ENCODE results near the gene ALK.

ALK gene

GRCh38 chr2:29706171-29706720 is 215.1 kb downstream of the ALK start:
- H3K4me3 ChIP-seq (ENCODE audit: low read depth in 1 of 2, low read length in 1 of 2), result no peak overlapping the region
- H3K9me3 ChIP-seq, result no peaks in the 10 kb centered on the region
- no peaks in the 10 kb centered on the region for H3K4me1 ChIP-seq (ENCODE audit: control insufficient read depth in 1 of 2, insufficient read depth in 1 of 2, low read depth in 1 of 2, low read length in 1 of 2)
- no peaks in the 10 kb centered on the region for H3K27me3 ChIP-seq
- H3K36me3 ChIP-seq, result no peaks in the 10 kb centered on the region
- no peak overlapping the region for H3K27ac ChIP-seq
- no peak for TF ChIP-seq CTCF (IDR thresholded peaks at IDR 0.05)

GRCh38 chr2:29705616-29706015 is 215.8 kb downstream of the ALK start:
- Histone ChIP-seq H3K36me3 (no peaks in the 10 kb centered on the region), H3K4me1 (ENCODE audit: control insufficient read depth in 1 of 2, insufficient read depth in 1 of 2, low read depth in 1 of 2, low read length in 1 of 2) (no peaks in the 10 kb centered on the region), H3K27me3 (no peaks in the 10 kb centered on the region), H3K4me3 (ENCODE audit: low read depth in 1 of 2, low read length in 1 of 2) (no peak overlapping the region), H3K27ac (no peak overlapping the region), H3K9me3 (no peaks in the 10 kb centered on the region)
- no peak for TF ChIP-seq CTCF (IDR thresholded peaks at IDR 0.05)

DNA sequence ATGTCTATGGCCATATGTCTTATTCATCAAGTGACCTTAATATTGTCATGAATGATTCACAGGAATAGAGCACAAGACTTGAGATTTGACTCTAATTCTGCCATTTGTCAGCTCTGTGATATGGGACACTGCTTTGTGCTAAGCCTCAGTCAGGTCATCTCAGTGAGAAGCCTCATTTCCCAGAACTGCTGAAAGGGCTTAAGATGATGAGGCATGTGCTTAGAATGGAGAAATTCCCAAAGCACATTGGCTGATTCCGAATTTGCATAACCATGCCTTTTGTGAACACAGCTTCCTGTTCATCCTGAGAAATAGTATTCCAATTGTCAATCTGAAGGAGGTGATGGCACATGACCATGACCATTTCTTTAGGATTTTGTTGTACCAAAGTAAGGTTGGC is 218.1 kb downstream of the ALK start:
- no peak for TF ChIP-seq CTCF (IDR thresholded peaks at IDR 0.05)

DNA sequence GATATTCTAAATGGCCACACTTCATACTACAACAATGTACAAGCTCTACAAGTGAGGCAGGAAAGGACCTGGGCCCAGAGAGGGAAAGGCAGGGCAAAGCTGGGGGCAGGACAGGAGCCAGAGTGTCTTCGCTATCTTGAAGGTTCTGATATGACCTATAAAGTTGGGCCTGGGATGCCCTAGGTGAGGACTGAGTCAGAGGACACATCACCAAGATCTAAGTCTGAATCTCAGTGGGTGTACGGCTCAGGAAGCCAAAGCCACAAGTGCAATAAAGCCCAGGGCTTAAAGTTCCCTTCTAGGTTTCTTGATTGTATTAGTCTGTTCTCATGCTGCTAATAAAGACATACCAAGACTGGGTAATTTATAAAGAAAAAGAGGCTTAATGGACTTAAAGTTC is 219.1 kb downstream of the ALK start:
- no peak overlapping the region for H3K4me3 ChIP-seq (ENCODE audit: low read depth in 1 of 2, low read length in 1 of 2)
- no peaks in the 10 kb centered on the region for H3K4me1 ChIP-seq (ENCODE audit: control insufficient read depth in 1 of 2, insufficient read depth in 1 of 2, low read depth in 1 of 2, low read length in 1 of 2)
- H3K36me3 ChIP-seq, result no peaks in the 10 kb centered on the region
- H3K27me3 ChIP-seq, result no peaks in the 10 kb centered on the region
- no peak overlapping the region for H3K27ac ChIP-seq
- TF ChIP-seq CTCF (IDR thresholded peaks at IDR 0.05), result no peak
- H3K9me3 ChIP-seq, result no peaks in the 10 kb centered on the region

More for the DNA sequence above, 218.1 kb downstream of the ALK start:
- Histone ChIP-seq H3K27me3 (no peaks in the 10 kb centered on the region), H3K4me1 (ENCODE audit: control insufficient read depth in 1 of 2, insufficient read depth in 1 of 2, low read depth in 1 of 2, low read length in 1 of 2) (no peaks in the 10 kb centered on the region), H3K36me3 (no peaks in the 10 kb centered on the region), H3K27ac (no peak overlapping the region), H3K9me3 (no peaks in the 10 kb centered on the region), H3K4me3 (ENCODE audit: low read depth in 1 of 2, low read length in 1 of 2) (no peak overlapping the region)

DNA sequence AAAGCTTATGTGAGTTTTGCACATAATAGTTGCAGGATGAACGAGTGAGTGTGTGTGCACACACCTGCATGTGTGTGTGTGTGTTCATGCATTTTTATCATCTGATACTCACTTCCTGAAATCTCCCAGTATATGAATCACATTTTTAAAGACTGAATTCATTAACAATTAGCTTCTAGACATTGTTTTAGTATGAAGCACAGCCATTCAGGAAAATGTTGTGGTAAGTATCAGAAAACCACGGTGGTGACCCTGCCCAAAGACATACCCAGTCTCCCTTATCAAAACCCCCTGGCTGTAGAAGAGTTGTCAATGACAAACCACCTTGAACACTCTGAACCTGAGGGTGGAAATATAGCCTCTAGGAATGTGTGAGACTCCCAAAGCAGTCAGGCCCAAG is 220.8 kb downstream of the ALK start:
- no peak for TF ChIP-seq CTCF (IDR thresholded peaks at IDR 0.05)
- Histone ChIP-seq H3K27me3 (no peaks in the 10 kb centered on the region), H3K4me3 (ENCODE audit: low read depth in 1 of 2, low read length in 1 of 2) (no peak overlapping the region), H3K36me3 (no peaks in the 10 kb centered on the region), H3K9me3 (no peaks in the 10 kb centered on the region), H3K4me1 (ENCODE audit: control insufficient read depth in 1 of 2, insufficient read depth in 1 of 2, low read depth in 1 of 2, low read length in 1 of 2) (no peaks in the 10 kb centered on the region), H3K27ac (no peak overlapping the region)

GRCh38 chr2:29699045-29699444 is 222.3 kb downstream of the ALK start:
- no peak overlapping the region for H3K4me3 ChIP-seq (ENCODE audit: low read depth in 1 of 2, low read length in 1 of 2)
- TF ChIP-seq CTCF (IDR thresholded peaks at IDR 0.05), result no peak
- no peaks in the 10 kb centered on the region for H3K36me3 ChIP-seq
- no peaks in the 10 kb centered on the region for H3K4me1 ChIP-seq (ENCODE audit: control insufficient read depth in 1 of 2, insufficient read depth in 1 of 2, low read depth in 1 of 2, low read length in 1 of 2)
- no peaks in the 10 kb centered on the region for H3K27me3 ChIP-seq
- H3K9me3 ChIP-seq, result no peaks in the 10 kb centered on the region
- no peak overlapping the region for H3K27ac ChIP-seq
